DMS 273 (cell line): ENCODE measurements around the gene TREX2.

Experiments
- DNase-seq: peaks from one replicate; lab custom pipeline; 2025; ENCODE audit not compliant: unreplicated experiment; lab: John Stamatoyannopoulos, UW

The TREX2 gene

GRCh38 chrX:153457136-153457825 is 11.4 kb upstream of the TREX2 start:
- no peak for DNase-seq

- no peak for DNase-seq
These were observed 10.8 kb upstream of the TREX2 start for GRCh38 chrX:153456704-153457103.

- DNase-seq: peak; percentile 39
These were observed 10.3 kb upstream of the TREX2 start for GRCh38 chrX:153456161-153456560.

GRCh38 chrX:153455571-153455970 is 9.7 kb upstream of the TREX2 start:
- no peak for DNase-seq

- no peak for DNase-seq
These were observed 9.2 kb upstream of the TREX2 start for GRCh38 chrX:153454901-153455550.

- DNase-seq: no peak
These were observed 5.1 kb upstream of the TREX2 start for GRCh38 chrX:153450949-153451277.

GRCh38 chrX:153450114-153450948 is 4.5 kb upstream of the TREX2 start:
- no peak for DNase-seq

GRCh38 chrX:153449368-153450113 is 3.7 kb upstream of the TREX2 start:
- DNase-seq: no peak

GRCh38 chrX:153448556-153449367 is 2.9 kb upstream of the TREX2 start:
- no peak for DNase-seq

- DNase-seq: no peak
These were observed 1.7 kb upstream of the TREX2 start for GRCh38 chrX:153447581-153447960.

- no peak for DNase-seq
These were observed 1.2 kb upstream of the TREX2 start for GRCh38 chrX:153446950-153447580.

GRCh38 chrX:153446636-153446936 is 730 bp upstream of the TREX2 start:
- DNase-seq: no peak

GRCh38 chrX:153445106-153445855 is 575 bp downstream of the TREX2 start:
- DNase-seq: no peak

- DNase-seq: no peak
These were observed 1.4 kb downstream of the TREX2 start for GRCh38 chrX:153444333-153445011.

- no peak for DNase-seq
These were observed 2.2 kb downstream of the TREX2 start for GRCh38 chrX:153443476-153444332.

- DNase-seq: no peak
These were observed 3.4 kb downstream of the TREX2 start for GRCh38 chrX:153442463-153442862.

GRCh38 chrX:153441981-153442380 is 3.9 kb downstream of the TREX2 start:
- no peak for DNase-seq

GRCh38 chrX:153441296-153441695 is 4.6 kb downstream of the TREX2 start:
- DNase-seq: peak; percentile 48
